WTC11 (cell line): Measurements from ENCODE around the gene GIPR.

Source experiments
- AFF4 ChIP-seq: sonication (generic); formaldehyde crosslinking; IDR thresholded peaks from 2 replicates; pipeline ENCODE4 v1.8.1; 2023; ENCODE audit warnings: mild to moderate bottlenecking, missing genetic modification reagents, borderline replicate concordance
- CREM ChIP-seq: sonication (generic); formaldehyde crosslinking; IDR thresholded peaks from 2 replicates; pipeline ENCODE4 v1.8.1; 2022; ENCODE audit warnings: mild to moderate bottlenecking, missing genetic modification reagents, moderate library complexity
- CTCF ChIP-seq: fragments of 200-600 bp; IDR thresholded peaks from 2 replicates; pipeline ENCODE4 v1.8.0; 2022; ENCODE audit warnings: antibody characterized with exemption
- E2F5 ChIP-seq: sonication (generic); formaldehyde crosslinking; IDR thresholded peaks from 2 replicates; pipeline ENCODE4 v1.8.1; 2022; ENCODE audit warnings: mild to moderate bottlenecking, moderate library complexity, missing genetic modification reagents
- FOXK1 ChIP-seq: sonication (generic); formaldehyde crosslinking; IDR thresholded peaks from 2 replicates; pipeline ENCODE4 v1.8.0; 2022; ENCODE audit warnings: mild to moderate bottlenecking, moderate library complexity, missing genetic modification reagents
- GRHL2 ChIP-seq: fragments of 250-450 bp; sonication (Bioruptor Pico); IDR thresholded peaks from 2 replicates; pipeline ENCODE4 v1.8.0; 2022; ENCODE audit warnings: mild to moderate bottlenecking, moderate library complexity; ENCODE audit not compliant: insufficient replicate concordance, severe bottlenecking
- JAZF1 ChIP-seq: fragments of 250-450 bp; sonication (Bioruptor Pico); IDR thresholded peaks from 2 replicates; pipeline ENCODE4 v1.9.0; 2021; ENCODE audit warnings: moderate library complexity, mild to moderate bottlenecking, inconsistent platforms
- MAX ChIP-seq: sonication (generic); formaldehyde crosslinking; IDR thresholded peaks from 2 replicates; pipeline ENCODE4 v1.8.0; 2022; ENCODE audit warnings: mild to moderate bottlenecking, missing genetic modification reagents
- NR1H2 ChIP-seq: sonication (generic); formaldehyde crosslinking; IDR thresholded peaks from 2 replicates; pipeline ENCODE4 v1.9.0; 2021; ENCODE audit warnings: mild to moderate bottlenecking, moderate library complexity, missing genetic modification reagents
- RELA ChIP-seq: sonication (generic); formaldehyde crosslinking; IDR thresholded peaks from 2 replicates; pipeline ENCODE4 v1.8.1; 2022; ENCODE audit warnings: missing genetic modification reagents, mild to moderate bottlenecking, borderline replicate concordance
- TCF7 ChIP-seq: sonication (generic); formaldehyde crosslinking; IDR thresholded peaks from 2 replicates; pipeline ENCODE4 v1.8.0; 2022; ENCODE audit warnings: mild to moderate bottlenecking, low read depth, missing genetic modification reagents, moderate library complexity
- TEAD1 ChIP-seq: sonication (generic); formaldehyde crosslinking; IDR thresholded peaks from 2 replicates; pipeline ENCODE4 v1.8.0; 2022; ENCODE audit warnings: mild to moderate bottlenecking, missing genetic modification reagents
- ZNF138 ChIP-seq: sonication (generic); formaldehyde crosslinking; conservative IDR thresholded peaks from 2 replicates; pipeline ENCODE4 v1.8.1; 2022; ENCODE audit warnings: mild to moderate bottlenecking, moderate library complexity, missing genetic modification reagents
- ZNF232 ChIP-seq: sonication (generic); formaldehyde crosslinking; IDR thresholded peaks from 2 replicates; pipeline ENCODE4 v1.8.0; 2022; ENCODE audit warnings: mild to moderate bottlenecking, missing genetic modification reagents

- no peak for TF ChIP-seq E2F5 (CRISPR knock-in tag)
- no peak for TF ChIP-seq AFF4 (CRISPR knock-in tag)
- TF ChIP-seq NR1H2 (CRISPR knock-in tag) = no peak
- no peak for TF ChIP-seq CTCF
- no peak for TF ChIP-seq CREM
- TF ChIP-seq JAZF1 (CRISPR knock-in tag) = no peak
- TF ChIP-seq RELA = no peak
- TF ChIP-seq GRHL2 (CRISPR knock-in tag) = no peak
- TF ChIP-seq TCF7 (CRISPR knock-in tag) = no peak
- TF ChIP-seq ZNF138 (CRISPR knock-in tag) = no peak
- no peak for TF ChIP-seq TEAD1 (CRISPR knock-in tag)
- no peak for TF ChIP-seq MAX (CRISPR knock-in tag)
- TF ChIP-seq FOXK1 (CRISPR knock-in tag) = no peak
- no peak for TF ChIP-seq ZNF232
Observed at GRCh38 chr19:45630463-45630862, 37.6 kb upstream of the GIPR start.
